ENCODE data around the gene PARD3B.

Gene PARD3B

DNA sequence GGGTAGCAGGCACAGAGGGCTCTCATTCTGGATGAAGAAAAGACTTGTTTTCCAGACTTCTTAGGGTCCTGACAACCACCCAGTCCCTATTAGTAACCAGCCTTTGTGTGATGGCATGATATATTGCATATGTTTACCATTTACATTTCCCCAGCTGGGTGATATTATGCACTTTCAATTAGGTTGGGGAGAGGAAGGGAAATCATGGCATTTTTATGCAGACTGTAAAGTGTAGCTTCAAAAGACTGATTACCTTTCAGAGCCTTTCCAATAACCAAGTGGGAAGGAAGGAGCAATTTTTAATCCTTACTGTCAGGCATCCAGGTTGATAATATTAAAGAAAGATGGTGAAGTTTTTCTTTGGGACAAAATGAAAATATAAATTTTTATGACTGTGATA is 896.2 kb downstream of the PARD3B start:
- no peaks in the 10 kb centered on the region for H3K36me3 ChIP-seq (ENCODE audit: insufficient read depth, low read length)
- ATAC-seq (ENCODE audit: insufficient read depth, low read depth), result no peak
- no peak for TF ChIP-seq EZH2 (IDR thresholded peaks at IDR 0.05; ENCODE audit: borderline replicate concordance, low read depth, low read length, severe bottlenecking)
- TF ChIP-seq, protein P1, sequence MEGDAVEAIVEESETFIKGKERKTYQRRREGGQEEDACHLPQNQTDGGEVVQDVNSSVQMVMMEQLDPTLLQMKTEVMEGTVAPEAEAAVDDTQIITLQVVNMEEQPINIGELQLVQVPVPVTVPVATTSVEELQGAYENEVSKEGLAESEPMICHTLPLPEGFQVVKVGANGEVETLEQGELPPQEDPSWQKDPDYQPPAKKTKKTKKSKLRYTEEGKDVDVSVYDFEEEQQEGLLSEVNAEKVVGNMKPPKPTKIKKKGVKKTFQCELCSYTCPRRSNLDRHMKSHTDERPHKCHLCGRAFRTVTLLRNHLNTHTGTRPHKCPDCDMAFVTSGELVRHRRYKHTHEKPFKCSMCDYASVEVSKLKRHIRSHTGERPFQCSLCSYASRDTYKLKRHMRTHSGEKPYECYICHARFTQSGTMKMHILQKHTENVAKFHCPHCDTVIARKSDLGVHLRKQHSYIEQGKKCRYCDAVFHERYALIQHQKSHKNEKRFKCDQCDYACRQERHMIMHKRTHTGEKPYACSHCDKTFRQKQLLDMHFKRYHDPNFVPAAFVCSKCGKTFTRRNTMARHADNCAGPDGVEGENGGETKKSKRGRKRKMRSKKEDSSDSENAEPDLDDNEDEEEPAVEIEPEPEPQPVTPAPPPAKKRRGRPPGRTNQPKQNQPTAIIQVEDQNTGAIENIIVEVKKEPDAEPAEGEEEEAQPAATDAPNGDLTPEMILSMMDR (IDR thresholded peaks at IDR 0.05; ENCODE audit: borderline replicate concordance, extremely low read depth, low read length, poor library complexity, severe bottlenecking), result no peak

DNA sequence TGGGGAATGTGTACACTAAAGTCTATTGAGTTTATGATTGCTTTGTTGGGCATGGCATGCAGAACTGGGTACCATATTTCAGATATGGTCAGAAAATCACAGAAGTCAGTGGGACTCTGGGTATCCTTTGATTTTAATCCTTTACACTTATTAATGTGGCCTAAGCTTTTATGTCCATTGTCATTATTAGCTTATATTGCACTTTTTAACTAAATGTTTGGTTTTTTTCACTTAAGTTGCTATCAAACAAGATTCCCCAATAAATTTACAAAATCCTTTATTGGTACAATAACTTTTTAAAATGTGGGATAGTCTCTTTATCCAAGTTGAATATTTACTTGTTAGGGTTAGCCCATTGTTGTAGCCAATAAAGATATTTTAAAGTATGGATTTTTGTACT is 902.9 kb downstream of the PARD3B start:
- Histone ChIP-seq H3K4me2 (ENCODE audit: insufficient read depth, low read length) (no peak overlapping the region), H3K27me3 (ENCODE audit: insufficient read depth, low read length, poor library complexity) (no peaks in the 10 kb centered on the region), H3K79me2 (ENCODE audit: insufficient read depth, low read length) (no peaks in the 10 kb centered on the region), H3K36me3 (ENCODE audit: insufficient read depth, low read length) (no peaks in the 10 kb centered on the region), H2AFZ (ENCODE audit: low read depth, low read length) (no peak overlapping the region), H3K27ac (ENCODE audit: low read length) (no peak overlapping the region), H3K9ac (ENCODE audit: low read depth, low read length) (no peak overlapping the region), H3K9me3 (ENCODE audit: insufficient read depth, low read length, severe bottlenecking) (no peaks in the 10 kb centered on the region), H3K4me1 (ENCODE audit: insufficient read depth, low read length) (no peaks in the 10 kb centered on the region), H3K4me3 (ENCODE audit: low read depth in 1 of 2, low read length in 2 of 2) (no peak overlapping the region), H4K20me1 (ENCODE audit: insufficient read depth, low read length) (no peaks in the 10 kb centered on the region)
- DNase-seq (no peak), ATAC-seq (ENCODE audit: insufficient read depth, low read depth) (no peak)
- TF ChIP-seq EZH2 (IDR thresholded peaks at IDR 0.05; ENCODE audit: borderline replicate concordance, low read depth, low read length, severe bottlenecking), result no peak
- TF ChIP-seq, protein P1 (IDR thresholded peaks at IDR 0.05; ENCODE audit: borderline replicate concordance, extremely low read depth, low read length, poor library complexity, severe bottlenecking), result no peak

More for the DNA sequence above, 896.2 kb downstream of the PARD3B start:
- Histone ChIP-seq H4K20me1 (ENCODE audit: insufficient read depth, low read length) (no peaks in the 10 kb centered on the region), H3K79me2 (ENCODE audit: insufficient read depth, low read length) (no peaks in the 10 kb centered on the region), H2AFZ (ENCODE audit: low read depth, low read length) (no peak overlapping the region), H3K4me1 (ENCODE audit: insufficient read depth, low read length) (no peaks in the 10 kb centered on the region), H3K9ac (ENCODE audit: low read depth, low read length) (no peak overlapping the region), H3K27me3 (ENCODE audit: insufficient read depth, low read length, poor library complexity) (no peaks in the 10 kb centered on the region), H3K9me3 (ENCODE audit: insufficient read depth, low read length, severe bottlenecking) (no peaks in the 10 kb centered on the region), H3K4me3 (ENCODE audit: low read depth in 1 of 2, low read length in 2 of 2) (no peak overlapping the region), H3K4me2 (ENCODE audit: insufficient read depth, low read length) (no peak overlapping the region), H3K27ac (ENCODE audit: low read length) (no peak overlapping the region)
- DNase-seq, result no peak

DNA sequence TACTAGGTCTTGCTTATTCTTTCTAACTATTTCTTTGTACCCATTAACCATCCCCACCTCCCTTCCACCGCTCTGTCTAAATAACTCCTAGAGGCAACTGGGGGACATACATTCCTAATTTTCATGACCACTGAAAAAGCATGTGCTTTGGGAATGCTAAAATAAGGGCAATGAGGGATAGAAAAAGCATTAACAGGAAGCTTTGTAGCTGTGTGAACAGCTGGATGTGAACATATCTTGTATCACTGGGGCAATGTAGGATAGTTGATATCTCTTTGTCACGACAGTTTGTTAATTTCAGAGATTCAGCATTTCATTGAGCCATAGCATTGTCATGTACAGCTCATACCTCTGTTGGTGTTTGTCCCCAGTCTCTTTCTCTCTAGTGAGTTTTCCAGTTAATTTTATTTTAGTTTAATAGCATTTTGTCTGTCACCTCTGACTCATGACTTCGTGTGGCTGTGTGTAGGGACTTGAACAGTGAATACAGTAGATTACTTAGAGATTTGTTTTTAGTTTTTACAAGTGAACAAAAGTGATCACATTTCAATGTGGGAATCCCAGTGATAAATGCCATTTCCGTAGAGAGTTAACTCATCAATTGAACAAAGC is 906.7 kb downstream of the PARD3B start:
- no peaks in the 10 kb centered on the region for H3K4me1 ChIP-seq (ENCODE audit: insufficient read depth, low read length)
- H3K36me3 ChIP-seq (ENCODE audit: insufficient read depth, low read length), result no peaks in the 10 kb centered on the region
- no peak overlapping the region for H2AFZ ChIP-seq (ENCODE audit: low read depth, low read length)
- H3K27ac ChIP-seq (ENCODE audit: low read length), result no peak overlapping the region
- DNase-seq (no peak), ATAC-seq (ENCODE audit: insufficient read depth, low read depth) (no peak)
- no peak overlapping the region for H3K9ac ChIP-seq (ENCODE audit: low read depth, low read length)
- TF ChIP-seq, protein P1 (IDR thresholded peaks at IDR 0.05; ENCODE audit: borderline replicate concordance, extremely low read depth, low read length, poor library complexity, severe bottlenecking), result no peak
- no peak for TF ChIP-seq EZH2 (IDR thresholded peaks at IDR 0.05; ENCODE audit: borderline replicate concordance, low read depth, low read length, severe bottlenecking)
- no peaks in the 10 kb centered on the region for H3K9me3 ChIP-seq (ENCODE audit: insufficient read depth, low read length, severe bottlenecking)
- no peak overlapping the region for H3K4me3 ChIP-seq (ENCODE audit: low read depth in 1 of 2, low read length in 2 of 2)
- no peaks in the 10 kb centered on the region for H3K27me3 ChIP-seq (ENCODE audit: insufficient read depth, low read length, poor library complexity)
- no peak overlapping the region for H3K4me2 ChIP-seq (ENCODE audit: insufficient read depth, low read length)
- no peaks in the 10 kb centered on the region for H4K20me1 ChIP-seq (ENCODE audit: insufficient read depth, low read length)
- no peaks in the 10 kb centered on the region for H3K79me2 ChIP-seq (ENCODE audit: insufficient read depth, low read length)

Data from DND-41 (cell line).